HG02759 (cell line): ENCODE results near the gene CNGA2.
"Not testable (repeated sequence)": the region's sequence is repeated elsewhere in the genome, so short reads cannot be mapped to it uniquely, and the experiment has no call there.

ENCODE experiments used
- ATAC-seq: cut with Tn5 transposase; IDR thresholded peaks from one replicate; pipeline ENCODE4 v1.9.1; 2021; ENCODE audit warnings: mild to moderate bottlenecking, moderate library complexity; ENCODE audit not compliant: unreplicated experiment

The CNGA2 gene

GRCh38 chrX:151734446-151734845 lies at the start of gene CNGA2:
CNGA2 (plus strand) TSS chrX:151734746; CDS start chrX:151738484, 3,738 bp downstream.
- ATAC-seq, result no peak

- ATAC-seq, result no peak
Measured at GRCh38 chrX:151687635-151688034, 46.9 kb upstream of the CNGA2 start.

DNA sequence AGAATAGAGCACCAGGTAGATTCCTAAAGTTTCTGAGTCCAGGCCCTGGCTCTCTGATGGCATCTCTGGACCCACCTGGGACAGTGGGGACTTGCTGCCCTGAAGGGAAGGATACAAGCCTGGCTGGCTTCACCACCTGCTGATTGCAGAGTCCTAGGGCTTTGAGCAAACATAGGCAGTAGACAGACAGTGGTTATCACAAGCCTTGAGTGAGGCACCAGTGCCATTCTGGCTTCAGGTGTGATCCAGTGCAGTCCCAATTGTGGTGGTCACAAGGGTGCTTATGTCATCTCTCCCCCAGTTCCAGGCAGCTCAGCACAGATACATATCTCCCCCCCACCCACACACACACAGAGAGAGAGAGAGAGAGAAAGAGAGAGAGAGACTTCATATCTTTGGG lies 45.9 kb upstream of the CNGA2 start:
- ATAC-seq, result no peak

GRCh38 chrX:151692825-151693224 lies 41.7 kb upstream of the CNGA2 start:
- no peak for ATAC-seq

DNA sequence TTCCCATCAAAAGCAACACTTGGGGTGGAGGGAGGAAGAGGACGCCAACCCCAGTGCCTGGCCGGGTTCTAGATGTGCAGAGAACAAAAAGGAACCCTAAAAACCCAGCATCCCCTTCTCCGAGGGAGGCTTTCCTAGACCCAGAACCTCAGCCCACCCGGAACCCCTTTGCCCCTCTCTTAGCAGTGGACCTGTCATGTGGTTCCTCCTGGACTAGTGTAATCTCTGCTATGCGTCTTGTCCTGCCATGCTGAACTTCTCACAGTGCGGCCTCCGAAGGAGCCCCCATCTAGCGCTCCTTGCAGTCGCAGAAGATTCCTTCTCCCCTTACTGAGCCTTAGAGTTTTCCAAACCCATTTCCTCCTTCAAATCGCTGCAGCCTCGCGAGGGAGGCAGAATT lies 40.4 kb upstream of the CNGA2 start:
- no peak for ATAC-seq

- ATAC-seq, result no peak
Measured at GRCh38 chrX:151694661-151695582, 39.6 kb upstream of the CNGA2 start, which contains the start of gene PRRG3. PRRG3 (plus strand) TSS chrX:151695458; CDS start chrX:151698815, 3,357 bp downstream.

GRCh38 chrX:151695583-151696340 lies 38.8 kb upstream of the CNGA2 start:
- no peak for ATAC-seq

DNA sequence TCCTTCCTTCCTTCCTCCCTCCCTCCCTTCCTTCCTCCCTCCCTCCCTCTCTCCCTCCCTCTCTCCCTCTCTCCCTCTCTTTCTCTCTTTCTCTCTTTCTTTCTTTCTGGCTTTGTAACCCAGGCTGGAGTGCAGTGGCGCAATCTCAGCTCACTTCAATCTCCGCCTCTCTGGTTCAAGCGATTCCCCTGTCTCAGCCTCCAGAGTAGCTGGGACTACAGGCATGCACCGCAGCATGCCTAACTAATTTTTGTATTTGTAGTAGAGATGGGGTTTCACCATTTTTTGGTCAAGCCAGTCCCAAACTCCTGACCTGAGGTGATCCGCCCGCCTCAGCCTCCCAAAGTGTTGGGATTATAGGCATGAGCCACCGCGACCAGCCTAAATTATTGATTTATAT lies 37.5 kb upstream of the CNGA2 start:
- ATAC-seq, result not testable (repeated sequence)

DNA sequence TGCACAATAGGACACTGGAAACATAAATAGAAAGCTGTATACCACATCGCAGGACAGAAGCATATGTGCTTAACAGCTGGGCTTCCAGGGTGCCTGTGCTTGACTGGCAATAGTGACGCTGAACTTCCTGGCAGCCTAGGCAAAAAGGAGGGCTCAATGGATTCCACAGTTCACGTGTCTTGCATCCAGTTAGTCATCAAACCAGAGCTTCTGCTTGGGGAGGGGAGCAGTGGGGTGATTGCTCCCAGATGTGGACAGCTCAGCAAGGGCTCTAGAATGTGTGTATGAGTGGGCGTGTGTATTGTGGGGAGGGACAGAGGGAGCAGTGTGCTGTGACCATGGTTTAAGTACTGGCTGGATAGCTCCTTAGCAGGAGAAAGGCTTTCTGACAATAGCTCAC lies 37.0 kb upstream of the CNGA2 start:
- ATAC-seq, result no peak

- ATAC-seq, result no peak
Measured at GRCh38 chrX:151698485-151698884, 36.1 kb upstream of the CNGA2 start.

- ATAC-seq, result no peak
Measured at GRCh38 chrX:151699746-151700145, 34.8 kb upstream of the CNGA2 start.

DNA sequence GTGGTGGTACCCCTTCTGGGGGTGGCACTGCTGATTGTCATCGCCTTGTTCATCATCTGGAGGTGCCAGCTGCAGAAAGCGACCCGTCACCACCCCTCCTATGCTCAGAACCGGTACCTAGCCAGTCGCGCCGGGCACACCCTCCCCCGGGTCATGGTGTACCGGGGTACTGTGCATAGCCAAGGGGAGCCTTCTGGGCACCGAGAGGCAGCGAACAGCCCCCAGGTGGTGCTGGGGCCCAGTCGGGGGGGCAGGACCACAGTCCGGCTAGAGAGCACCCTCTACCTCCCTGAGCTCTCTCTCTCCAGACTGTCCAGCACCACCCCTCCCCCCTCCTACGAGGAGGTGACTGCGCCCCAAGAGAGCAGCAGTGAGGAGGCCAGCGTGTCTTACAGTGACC lies 34.0 kb upstream of the CNGA2 start:
- no peak for ATAC-seq

DNA sequence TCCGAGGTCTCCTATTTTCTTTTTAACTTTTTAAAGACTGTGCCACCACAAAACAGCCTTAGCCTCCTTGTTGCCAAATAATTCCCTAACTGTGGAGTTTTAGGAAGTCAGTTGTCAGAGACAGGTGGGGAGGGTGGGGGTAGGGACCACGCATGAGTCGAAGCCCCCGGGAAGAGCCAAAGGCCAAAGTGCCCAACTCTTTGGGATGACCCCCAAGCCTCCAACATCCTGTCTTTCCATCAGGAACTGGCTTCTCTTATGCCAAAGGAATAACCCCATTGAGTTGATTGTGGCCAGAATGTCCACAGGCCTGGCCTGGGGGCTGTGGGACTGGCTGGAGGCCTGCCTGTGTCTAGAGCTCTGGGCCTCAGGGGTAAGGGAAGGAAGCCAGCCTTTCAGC lies 33.5 kb upstream of the CNGA2 start:
- no peak for ATAC-seq

- ATAC-seq, result no peak
Measured at GRCh38 chrX:151701531-151701930, 33.0 kb upstream of the CNGA2 start.

DNA sequence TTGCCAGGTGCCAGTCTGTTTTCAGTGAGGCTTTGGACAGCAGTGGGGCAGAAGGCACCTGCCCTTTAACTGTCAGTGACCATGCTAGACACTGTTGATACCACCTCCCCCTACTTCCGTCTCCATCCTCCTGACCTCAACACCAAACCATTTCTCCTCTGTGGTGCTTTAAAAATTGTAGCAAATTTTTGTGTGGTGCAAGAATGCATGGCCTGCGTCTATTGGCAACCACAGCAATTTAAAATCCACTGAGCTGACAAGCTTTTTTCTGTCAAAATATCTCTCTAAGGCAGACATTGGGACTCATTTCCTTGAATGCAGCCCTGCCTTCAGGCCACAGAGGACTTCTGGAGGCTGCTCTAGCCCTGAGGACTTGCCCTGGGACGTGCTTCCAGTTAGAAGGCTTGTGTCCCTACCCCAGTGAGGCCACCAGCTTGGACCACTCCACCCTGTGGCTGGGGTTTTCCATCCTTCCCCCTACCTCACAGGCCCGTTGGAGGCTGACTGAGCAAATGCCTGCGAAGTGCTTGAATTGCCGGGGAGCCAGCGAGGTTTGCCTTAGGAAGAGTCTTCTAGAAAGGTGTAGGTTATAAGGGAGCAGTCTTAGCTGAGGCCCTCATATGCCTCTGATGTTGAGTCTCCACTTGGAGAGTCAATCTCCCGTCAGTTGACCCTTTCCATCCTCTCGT lies 32.4 kb upstream of the CNGA2 start:
- ATAC-seq, result no peak

DNA sequence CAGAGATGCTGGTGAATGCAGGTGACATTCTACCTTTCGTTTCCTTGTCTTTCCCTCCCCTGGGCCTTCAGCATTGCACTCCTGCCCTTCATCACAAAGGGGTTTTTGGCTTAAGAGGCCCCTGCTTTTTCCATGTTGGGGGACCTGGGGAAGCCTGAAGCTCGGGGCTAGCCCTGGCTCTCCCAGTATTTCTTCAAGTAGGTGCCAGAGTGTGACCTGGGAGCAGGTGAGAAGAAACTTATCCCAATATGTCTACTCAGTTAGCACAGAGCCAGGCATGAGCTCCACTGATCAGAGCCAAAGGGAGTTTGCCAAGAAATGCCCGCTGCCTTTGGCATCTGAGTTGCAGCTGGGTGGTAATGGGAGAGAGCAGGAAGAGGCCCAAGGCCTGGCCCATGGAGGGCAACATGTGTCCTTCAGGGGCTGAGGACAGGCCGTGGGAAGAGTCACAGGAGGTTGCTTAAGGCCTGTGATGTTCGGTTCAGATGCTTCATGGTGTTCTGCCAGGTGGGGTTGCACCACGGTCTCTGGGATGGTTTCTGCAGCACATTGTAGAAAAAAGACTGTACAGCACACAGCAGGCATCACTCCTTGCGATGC lies 31.7 kb upstream of the CNGA2 start:
- no peak for ATAC-seq

DNA sequence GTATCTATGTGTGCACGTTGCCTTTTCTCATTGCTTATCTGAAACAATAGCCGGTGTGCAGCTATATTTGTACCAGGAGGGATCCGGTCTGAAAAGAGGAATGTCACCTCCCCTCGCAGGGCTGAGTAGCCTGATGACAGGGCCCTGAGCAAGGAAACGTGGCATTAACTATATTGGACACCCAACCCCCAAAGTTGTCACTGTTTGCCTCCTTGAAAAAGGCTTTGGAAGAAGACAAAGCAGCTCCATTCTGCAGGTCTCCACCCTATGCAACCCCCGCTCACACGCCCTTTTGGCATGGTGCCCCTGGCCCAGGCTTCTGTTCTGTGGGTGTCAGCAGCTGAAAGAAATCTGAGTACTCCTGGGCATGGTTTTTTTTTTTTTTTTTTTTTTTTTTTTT lies 31.1 kb upstream of the CNGA2 start:
- no peak for ATAC-seq

DNA sequence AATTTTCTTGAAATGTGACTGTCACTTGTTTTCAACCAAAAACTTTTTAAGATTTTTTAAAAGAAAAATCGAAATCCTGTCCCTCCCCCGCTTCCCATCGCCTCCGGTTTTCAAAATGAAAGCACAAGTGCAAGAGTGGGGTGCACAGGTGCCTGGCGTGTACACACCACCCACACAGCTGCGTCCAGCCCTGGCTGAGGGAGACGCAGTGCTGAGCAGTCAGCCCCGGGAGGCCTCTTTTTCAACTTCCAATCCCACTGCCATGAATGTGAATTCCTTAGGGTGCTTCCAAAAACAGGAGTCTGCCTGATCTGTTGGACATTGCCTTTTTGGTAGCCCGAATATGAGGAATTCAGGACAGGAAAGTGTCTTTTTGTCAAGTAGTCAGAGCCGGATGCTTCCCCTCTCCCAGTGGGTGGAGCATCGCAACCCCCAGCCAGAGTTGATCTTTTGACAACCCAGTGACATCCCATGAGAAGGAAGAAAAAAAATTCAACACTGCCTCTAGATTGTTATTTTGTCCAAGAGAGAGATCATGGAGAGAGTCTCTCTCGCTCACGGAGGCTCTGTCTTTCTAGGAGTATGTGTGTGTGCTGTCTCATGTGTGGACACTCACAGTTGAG lies 30.4 kb upstream of the CNGA2 start:
- no peak for ATAC-seq

DNA sequence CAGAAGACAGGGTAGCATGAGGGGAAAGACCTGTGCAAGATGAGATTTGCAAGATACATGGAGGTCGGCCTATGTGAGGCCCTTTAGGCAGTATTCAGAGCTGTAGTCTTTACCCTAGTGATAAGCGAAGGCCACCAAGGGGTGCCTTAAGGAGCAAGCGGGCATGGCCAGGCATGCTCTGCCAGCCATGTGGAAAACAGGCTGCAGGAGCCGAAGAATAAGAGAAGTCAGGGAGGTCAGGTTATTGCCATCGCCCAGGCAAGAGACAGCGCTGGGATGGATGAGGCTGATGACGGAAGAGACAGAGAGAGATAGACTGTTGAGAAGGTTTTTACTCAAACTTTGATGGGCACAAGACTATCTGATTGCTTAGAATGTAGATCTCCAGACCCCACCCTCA lies 25.7 kb upstream of the CNGA2 start:
- ATAC-seq, result no peak

GRCh38 chrX:151710457-151710856 lies 24.1 kb upstream of the CNGA2 start:
- ATAC-seq, result no peak

DNA sequence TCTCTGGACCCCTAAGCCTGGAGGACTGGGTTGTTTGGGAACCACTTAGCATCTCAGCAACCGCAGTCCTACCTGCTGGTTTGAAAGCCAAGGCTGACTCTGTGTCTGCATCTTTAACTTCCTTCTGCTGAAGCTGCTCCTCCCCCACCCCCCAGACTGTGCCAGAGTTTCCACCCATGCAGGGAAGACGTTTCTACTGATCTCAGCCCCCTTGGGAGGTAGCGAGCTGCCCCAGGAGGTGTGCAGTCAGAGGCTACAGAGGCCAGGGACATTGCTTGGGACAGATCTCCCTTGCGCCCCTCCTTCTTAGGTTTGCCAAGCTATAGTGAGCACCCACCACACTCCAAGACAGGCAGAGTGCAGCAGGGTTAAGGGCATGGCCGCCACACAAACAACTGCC lies 23.4 kb upstream of the CNGA2 start:
- no peak for ATAC-seq
